GM21825 (cell line): ENCODE measurements around the gene KIF12.
"Not testable (repeated sequence)": the region's sequence is repeated elsewhere in the genome, so short reads cannot be mapped to it uniquely, and the experiment has no call there.

Experiments
- ATAC-seq: cut with Tn5 transposase; IDR thresholded peaks from one replicate; pipeline ENCODE4 v1.9.1; 2021; ENCODE audit warnings: mild to moderate bottlenecking, moderate library complexity; ENCODE audit not compliant: unreplicated experiment

Gene KIF12

DNA sequence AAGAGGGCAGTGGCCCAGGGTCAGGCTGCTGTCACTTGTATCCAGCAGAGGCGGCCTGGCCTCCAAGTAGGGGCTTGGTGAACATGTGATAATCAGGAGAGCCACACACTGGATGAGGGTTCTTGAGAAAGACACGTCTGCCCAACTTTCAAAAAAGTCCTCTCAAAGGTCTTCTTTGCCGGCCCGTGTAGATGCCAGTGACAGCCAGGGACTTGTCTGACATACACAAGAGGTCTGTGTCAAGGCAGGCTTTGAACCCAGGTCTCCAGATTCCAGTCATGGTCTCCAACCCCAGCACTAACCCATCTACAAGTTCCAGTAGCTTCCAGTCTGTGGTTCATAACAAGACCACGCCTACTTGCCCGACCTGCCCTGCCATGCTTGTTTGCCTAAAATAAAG, 13.1 kb downstream of the KIF12 start:
- ATAC-seq, result no peak

DNA sequence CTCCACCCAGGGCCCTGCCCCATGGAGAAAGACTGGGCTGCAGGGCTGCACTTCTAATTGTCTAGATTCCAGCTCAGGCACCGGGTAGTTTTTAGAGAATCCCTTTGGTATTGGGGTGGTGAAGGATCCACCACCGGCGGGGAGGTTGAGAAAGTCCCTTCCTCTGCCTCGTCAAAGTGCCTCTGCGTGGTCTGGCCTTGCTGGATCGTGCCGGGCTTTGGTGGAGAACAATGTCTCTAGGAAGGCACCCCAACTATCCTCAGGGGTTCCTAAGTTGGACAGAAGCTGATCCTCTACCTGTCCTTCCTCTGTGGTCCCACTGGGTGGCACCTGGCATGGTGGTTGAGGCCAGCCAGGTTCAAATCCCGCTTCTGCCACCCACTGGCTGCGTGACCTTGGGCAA, 13.7 kb downstream of the KIF12 start:
- no peak for ATAC-seq

DNA sequence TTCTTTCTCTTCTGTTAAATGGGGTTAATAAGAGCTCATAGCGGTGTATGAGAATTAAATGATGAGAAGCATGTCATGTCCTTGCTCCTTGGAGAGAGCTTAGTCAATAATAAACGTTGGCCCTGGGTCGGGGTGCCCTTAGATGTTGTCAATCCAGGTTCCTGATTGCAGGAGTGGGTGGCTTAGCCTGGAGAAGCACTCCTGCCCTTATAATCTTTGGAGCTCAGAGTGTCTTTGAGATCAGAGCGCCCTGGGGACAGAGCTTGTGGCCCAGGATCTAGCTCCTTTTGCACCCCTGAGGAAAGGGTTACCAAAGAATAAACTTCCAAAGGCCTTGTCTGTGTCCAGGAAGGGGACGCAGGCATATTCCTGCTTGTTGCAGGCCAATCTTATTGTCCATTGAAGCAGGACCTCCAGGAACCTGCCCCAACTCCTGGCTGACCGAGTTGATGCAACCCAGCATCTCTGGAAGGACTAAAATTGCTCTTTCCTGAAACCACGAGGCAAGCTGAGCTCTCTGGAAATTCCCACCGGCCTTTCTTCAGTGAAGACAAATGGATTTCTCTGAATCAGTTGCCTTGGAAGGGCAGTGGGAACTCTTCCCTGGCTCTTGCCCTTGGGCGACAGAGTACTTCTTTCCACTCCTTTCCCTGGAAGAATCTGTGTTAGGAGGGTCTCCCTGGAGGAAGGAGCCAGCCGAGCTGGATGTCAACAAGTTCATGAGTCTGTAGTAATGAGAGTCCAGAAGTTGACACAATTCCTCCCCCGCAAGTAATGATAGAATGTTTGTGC, 14.6 kb downstream of the KIF12 start:
- no peak for ATAC-seq

DNA sequence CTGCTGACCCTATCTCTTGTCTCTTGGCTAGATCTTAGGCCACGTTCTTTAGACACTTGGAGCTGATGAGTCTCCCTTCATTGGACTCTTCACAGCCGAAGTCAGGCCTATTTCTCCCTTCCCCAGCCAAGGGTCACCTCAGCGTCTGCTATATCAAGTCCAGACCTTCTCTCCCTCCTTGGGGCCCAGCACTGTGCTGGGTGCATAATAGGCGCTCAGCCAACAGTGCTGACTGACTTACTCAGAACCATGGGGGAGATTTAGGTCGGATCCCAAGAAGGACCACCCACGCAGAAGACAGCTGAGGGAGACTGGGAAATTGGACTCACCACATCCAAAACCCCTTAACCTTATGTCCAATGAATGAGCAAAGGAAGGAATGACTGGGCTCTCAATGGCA, 15.4 kb downstream of the KIF12 start:
- no peak for ATAC-seq

DNA sequence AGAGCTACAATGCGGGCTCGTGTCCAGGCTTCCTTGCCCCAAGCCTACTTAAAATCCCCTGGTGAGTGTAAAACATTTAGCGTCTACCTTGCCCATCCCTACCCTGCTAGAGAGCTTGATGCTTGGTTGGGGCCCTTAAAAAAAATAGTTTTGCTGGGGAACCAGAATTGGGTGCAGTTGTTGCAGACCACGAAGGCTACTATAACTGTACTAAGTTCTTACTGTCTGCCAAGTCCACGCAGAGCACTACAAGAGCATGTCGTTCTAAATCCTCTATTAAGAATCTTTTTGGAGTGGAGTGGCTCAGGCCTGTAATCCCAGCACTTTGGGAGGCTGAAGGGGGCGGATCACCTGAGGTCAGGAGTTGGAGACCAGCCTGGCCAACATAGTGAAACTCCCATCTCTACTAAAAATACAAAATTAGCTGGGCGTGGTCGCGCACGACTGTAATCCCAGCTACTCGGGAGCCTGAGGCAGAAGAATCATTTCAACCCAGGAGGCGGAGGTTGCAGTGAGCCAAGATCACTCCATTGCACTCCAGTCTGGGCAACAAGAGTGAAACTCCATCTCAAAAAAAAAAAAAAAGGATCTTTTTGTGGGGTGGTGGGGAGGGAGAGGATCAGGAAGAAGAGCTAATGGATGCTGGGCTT, 16.2 kb downstream of the KIF12 start:
- not testable (repeated sequence) for ATAC-seq

DNA sequence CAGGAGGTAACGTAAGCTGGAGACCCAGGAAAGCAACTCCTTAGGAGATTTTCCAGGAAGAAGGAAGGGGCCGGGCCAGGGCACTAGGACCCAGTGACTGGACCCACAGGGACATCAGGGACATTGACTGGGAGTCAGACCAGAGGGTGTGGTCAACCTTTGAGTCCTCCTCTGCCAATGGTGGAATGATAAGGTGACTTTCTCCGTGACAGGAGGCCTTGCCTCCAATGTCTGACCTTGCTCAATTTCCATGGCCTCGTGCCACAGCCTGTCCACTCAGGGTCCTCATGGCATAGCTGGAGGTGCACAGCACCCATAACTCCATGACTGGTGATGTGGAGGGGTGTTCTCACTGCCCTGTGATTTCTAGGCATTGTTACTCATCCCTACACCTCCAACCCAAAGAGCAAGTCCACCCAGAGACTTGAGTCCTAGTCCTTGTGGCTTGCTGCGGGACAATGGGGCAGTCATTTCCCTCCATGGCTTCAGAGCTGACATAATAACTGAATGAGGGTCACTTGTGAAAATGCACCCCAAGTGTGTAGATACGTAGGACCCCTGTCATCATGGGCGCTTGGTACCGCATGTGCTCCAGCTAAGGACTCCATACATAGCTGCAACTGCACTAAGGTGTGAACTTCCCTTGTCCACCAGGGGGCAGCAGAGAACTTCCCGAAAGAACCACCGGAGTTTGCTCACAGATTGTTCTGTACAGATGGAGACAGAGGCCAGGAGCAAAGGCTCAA, 16.9 kb downstream of the KIF12 start:
- ATAC-seq, result peak; percentile 87

DNA sequence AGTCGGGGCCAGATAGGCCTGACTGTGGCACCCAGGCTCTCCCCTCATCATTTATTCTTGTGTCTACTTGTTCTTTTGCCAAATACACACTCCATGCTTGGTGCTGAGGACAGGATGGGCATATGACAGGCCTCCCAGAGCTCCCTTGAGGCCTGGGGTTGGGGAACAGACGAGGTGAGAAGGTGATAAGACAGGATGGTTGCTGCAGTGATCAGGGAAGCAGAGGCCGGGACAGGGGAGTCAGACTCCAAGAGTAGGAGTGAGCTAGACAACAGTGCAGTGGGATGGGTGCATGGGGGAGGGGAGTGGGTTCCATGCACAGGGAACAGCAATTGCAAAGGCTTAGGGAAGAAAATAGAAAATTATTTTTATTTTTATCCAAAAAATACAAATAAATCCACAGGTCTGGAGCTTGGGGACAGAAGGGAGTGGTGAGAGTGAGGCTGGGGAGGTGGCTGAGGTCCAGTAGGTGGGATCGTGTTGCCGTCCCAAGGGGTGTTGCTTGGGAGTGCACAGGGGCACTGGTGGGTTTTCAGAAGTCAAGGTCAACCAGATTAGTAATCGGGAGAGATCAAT, 17.6 kb downstream of the KIF12 start:
- no peak for ATAC-seq

DNA sequence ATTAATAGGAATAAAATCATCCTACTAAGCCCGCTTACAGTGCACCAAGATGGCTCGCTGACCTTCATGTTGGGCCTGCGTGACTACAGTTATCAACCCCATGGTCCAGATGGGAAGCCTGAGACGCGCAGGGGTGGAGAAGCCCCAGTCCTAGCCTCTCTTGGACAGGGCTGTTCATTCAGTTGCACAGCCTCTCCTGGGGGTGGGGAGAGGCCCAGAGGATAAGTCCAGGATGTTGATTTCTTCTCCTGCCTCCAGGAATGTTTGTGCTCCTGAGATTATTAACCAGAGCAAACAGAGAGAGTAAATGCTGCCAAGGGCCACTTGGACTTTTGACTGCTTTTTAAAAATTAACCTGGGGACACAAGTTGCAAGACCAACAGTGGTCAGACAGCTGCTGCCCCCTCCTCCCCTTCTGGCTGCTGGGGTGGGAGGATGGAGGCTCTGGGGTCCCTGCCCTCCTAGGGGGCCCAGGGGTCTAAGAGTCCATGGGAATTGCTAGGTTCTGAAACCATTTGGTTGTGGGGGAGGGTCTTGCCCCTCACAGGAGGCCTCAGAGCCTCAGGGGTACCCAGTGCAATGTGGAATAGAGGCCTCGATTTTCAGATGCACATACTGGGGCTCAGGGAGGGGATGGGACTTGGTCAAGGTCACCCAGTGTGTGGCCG, 18.2 kb downstream of the KIF12 start:
- ATAC-seq, result no peak

DNA sequence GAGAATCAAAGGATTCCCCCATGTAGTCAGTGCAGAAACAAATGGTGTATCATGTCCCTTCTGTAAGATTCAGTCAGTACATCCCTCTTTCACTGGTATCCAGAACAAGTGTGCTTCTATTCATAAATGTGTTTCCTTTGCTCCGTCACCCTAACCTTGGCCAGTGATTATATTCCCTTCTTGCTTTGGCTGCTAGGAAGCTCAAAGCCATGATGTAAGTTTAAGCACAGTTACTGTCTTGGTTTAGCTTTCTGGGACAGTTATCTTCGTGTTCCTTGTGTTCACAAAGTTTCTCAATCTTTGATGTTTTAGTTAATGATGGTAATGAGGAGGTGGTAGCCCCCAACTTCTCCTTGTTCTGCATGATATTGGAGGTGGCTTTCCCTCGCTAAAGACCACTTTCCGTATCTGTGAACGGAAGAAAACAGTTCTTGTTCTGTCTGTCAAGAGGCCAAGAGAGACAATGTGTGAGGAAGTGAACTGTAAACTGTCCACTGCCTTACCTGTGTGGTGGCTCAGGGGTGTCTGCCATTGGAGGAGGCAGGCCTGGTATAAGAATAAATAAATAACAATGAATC, 18.8 kb downstream of the KIF12 start:
- no peak for ATAC-seq

DNA sequence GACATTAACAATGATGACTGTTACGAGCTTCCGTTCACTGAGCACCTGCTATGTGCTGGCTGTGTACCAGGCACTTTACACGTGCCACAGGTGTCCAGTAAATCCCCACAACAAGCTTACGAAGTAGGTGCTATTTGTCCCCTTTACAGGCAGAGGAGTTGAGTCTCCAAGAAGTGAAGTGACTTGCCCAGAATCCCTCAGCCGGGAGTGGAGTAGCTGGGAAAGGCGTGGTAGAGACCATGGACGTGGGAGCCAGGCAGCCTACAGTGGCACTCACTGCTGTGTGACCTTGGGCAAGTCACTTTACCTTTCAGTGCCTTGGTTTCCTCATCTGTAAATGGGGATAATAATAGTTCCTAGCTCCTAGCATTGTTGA, 20.3 kb downstream of the KIF12 start:
- ATAC-seq, result no peak

DNA sequence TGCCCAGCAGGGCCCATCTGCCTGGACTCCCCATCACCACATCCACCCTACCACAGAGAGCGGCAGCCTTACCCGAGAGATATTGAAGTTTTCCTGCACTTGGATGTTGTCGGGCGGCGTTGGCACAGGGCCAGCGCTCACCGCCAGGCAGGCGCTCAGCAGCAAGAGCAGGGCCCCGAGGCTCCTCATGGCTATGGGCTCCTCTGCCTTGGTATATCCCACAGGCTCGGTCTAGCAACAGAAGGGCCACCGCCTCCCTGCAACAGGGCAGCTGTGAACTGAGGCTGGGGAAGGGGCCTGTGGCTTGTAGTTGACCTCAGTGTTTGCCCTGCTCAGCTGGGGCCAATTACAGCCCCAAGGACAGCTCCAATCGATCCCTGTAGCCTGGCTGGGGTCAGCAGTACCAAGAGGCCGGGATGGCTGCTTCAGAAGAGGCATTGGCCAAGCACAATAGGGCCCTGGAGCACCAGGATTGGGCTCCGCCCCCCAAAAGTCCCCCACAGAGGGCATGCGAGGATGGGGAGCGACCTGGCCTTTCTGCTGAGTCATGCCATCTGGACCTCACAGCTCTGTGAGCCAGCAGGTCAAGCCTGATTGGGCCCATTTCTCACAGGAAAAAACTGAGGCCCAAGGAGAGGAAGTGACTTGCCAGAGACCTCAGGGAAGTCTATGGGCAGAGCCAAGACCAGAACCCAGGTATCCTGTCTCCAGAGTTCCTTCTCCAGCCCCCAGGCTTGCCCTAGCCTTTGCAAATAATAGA, 20.9 kb downstream of the KIF12 start, which contains the start of gene AMBP:
Gene AMBP, minus strand, starts transcription at position 280 of the 760 bp plus-strand sequence. Its CDS starts 91 bp downstream, at position 189.
- no peak for ATAC-seq

DNA sequence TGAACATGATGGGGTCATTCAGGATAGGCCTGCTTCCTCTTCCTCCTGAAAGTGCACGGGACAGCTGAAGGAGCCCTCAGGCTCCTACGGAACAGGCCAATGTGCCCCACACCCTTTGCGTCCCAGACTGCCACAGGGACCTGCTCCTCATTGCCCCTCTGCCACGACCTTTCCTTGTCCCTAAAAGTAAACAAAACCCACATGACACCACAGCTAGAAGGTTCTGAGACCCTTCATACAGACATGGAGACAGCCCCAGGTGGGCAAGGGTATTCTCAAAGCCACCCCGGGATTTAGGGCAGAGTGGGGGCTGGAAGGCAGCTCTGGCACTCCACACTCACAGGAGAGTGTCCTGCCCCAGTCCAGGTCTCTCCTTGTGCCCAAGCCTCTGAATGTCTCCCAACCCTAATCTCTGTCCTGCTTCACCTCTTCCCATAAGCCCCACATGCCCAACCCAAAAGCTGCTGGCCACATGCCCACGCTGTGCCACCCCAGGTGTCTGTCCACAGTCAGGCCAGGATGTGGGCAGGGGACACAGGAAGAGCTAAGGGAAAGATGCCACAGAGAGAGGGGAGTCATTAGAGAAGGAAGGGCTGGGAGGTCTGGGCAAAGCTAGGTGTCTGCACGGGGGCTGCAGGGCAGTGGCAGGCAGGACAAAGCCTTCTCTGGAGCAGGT, 21.8 kb downstream of the KIF12 start:
- ATAC-seq, result no peak

DNA sequence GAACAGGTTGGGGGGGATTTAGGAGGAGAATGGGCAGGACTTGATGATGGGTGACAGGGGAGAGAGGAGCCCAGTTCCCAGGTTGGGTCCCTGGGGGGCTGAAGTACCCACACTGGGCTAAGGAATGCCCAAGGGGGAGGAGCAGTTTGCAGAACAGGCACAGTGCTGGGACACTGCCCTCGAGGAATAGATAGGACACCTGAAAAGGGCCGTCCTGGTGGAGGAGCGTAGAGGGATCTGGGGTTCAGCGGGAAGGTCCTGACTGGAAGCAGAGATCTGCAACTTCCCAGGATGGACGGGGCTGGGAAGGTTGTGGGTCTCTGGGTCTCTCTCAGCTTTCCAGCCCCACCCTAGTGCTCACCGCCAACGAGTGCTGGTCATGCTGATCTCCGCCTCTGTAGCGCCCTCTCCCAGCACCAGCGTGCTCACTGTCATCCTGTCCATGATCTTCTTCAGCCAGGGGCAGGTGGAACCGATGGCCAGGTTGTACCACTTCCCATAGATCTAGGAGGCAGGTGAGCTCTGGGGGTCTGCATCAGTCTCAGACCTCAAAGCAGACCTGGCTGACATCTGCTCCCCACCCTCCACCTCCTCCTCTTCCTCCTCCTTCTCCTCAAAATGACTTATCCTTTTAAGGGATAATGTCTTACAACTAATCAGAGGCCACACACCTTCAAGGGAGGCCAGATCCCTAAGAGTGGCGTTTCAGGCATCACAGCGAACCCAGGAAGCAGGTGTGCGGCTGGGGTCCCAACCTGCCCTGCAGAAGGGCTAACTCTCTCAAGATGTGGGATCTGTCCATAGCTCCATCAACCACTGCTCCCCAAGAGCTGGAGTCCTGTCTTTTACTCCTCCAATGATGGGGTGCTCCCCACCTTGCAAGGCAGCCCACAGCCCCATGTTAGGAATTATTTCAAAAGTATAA, 22.6 kb downstream of the KIF12 start:
- ATAC-seq, result no peak

DNA sequence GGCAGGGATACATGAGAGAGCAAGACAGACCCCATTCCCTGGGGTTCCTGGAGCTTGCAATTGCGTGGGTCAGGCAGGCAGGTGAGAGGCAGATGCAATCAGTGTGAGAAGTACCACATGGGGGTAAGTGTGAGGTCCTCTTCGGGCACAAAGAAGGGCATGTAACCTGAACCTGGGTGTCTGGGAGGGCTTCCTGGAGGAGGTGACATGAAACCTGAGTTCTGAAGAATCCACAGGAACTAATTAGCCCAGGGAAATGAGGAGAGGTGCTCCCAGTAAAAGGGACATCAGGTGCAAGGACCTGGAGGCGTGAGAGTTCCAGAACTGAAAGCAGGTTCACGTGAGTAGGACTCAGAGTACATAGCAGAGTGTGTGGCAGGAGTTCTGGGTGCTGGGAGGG, 23.5 kb downstream of the KIF12 start:
- ATAC-seq, result no peak

DNA sequence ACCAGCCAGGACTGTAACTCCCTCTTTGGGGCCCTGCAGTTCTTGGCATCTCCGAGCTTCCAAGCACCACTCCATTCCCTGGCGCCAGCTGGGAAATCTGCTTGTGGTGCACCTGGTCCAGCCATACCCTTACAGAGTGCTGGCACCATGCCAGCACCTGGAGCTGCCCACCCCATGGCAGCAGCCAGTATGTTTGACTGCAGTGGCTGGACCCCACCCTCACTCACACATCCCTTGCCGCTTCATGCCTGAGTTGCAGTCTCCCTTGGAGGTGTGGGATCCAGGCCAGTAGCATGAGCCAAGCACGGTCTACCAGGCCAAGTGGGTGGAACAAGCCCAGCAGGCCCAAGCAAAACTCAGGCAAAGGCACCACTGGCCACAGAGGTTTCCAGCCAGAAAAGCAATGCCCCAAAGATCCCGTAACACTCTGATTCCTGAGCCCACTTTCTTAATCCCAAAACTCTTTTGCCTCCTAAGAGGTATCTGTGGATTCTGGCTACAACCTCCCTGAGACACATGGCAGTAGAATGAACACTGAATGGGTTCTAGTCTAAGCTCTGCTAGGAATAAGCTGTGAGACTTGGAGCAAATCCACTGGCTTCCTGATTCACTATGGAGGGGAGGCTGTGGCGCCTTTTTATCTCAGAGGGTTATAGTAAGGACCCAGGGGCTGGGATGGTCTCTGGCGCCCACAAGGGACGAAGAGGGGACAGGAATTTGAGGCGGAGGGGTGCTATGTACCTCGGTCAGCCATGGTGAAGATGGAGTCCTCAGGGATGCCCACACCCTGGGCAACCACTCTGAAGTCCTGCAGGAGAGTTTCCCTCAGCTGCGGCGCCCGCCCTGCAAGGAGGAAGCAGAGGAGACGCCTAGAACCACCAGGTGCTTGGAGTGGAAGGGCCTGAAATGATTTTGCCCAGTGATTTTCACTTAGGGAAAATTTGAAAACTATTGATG, 26.6 kb downstream of the KIF12 start:
- no peak for ATAC-seq

DNA sequence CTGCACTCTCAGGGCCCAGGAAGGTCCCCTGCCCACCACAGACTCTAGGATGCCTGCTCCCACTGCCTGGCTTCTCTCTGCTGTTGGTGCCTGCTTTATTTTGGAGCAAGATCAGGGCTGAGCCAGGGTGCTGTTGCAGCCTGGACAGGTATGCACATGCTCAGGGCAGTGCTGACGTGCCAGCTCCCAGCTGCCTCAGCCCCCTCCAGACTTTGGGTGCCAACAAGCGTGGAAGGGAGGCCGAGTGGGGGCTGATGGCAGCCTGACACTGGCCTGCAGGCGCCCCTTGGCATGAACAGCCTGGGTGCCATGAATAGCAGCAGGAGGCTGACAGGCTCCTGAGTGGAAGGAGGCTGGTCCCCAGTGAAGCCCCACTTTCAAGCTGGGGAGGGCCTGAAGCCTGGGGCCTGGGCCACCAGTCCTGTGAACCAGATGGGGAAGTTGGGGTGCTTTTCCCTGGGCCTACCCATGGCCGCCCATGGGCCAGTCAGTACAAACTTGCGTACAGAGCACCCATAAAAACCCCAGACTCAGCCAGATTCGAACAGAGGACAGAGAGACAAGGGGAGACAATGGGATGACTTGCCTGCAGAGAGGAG, 27.8 kb downstream of the KIF12 start:
- no peak for ATAC-seq
